ENCODE data around the gene TFCP2L1.

Gene TFCP2L1

DNA sequence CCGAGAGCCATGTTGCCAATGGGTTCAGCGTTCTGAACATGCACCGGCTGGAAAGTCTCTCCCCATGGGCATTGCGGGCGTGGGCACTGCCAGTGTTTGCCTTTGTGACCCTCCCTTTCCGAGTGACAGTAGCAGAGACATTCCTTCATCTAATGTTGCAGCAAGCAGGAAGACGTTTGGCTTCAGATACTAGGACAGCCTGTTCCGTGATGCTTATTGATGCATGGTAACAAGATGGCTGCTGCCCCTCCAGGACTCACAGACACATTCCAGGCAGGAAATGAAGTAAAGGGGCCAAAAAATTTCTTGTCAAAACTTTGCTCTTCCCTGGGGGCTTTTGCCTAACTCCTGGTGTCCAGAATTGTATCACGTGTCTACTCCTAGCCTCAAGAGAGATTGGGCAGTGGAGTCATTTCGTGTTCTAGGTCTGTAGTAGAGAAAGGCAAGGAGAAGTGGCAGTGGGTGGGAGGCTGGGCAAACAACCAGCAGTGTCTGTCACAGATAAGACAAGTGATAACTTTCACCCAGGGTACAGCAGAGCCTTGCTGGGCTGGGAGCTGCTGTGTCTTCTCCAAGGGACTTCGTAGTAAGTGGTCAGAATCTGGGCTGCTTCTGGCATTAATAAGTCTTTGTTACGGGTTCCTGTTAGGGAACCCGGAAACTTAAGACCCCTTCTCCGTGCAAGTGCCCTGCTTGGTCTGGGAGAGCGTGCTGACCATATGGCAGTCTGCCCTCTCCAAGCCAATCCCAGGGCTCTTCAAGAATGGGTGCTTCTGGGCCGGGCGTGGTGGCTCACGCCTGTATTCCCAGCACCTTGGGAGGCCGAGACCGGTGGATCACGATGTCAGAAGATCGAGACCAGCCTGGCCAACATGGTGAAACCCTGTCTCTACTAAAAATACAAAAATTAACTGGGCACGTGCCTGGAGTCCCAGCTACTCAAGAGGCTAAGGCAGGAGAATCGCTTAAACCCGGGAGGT, 93.5 kb downstream of the TFCP2L1 start:
- TF ChIP-seq, protein P1, sequence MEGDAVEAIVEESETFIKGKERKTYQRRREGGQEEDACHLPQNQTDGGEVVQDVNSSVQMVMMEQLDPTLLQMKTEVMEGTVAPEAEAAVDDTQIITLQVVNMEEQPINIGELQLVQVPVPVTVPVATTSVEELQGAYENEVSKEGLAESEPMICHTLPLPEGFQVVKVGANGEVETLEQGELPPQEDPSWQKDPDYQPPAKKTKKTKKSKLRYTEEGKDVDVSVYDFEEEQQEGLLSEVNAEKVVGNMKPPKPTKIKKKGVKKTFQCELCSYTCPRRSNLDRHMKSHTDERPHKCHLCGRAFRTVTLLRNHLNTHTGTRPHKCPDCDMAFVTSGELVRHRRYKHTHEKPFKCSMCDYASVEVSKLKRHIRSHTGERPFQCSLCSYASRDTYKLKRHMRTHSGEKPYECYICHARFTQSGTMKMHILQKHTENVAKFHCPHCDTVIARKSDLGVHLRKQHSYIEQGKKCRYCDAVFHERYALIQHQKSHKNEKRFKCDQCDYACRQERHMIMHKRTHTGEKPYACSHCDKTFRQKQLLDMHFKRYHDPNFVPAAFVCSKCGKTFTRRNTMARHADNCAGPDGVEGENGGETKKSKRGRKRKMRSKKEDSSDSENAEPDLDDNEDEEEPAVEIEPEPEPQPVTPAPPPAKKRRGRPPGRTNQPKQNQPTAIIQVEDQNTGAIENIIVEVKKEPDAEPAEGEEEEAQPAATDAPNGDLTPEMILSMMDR (conservative IDR thresholded peaks at IDR 0.05; ENCODE audit: low read depth, low read length) = no peak
- H3K4me3 ChIP-seq (ENCODE audit: low read depth, low read length) = no peak overlapping the region
- DNase-seq (ENCODE audit: low read depth) = no peak

DNA sequence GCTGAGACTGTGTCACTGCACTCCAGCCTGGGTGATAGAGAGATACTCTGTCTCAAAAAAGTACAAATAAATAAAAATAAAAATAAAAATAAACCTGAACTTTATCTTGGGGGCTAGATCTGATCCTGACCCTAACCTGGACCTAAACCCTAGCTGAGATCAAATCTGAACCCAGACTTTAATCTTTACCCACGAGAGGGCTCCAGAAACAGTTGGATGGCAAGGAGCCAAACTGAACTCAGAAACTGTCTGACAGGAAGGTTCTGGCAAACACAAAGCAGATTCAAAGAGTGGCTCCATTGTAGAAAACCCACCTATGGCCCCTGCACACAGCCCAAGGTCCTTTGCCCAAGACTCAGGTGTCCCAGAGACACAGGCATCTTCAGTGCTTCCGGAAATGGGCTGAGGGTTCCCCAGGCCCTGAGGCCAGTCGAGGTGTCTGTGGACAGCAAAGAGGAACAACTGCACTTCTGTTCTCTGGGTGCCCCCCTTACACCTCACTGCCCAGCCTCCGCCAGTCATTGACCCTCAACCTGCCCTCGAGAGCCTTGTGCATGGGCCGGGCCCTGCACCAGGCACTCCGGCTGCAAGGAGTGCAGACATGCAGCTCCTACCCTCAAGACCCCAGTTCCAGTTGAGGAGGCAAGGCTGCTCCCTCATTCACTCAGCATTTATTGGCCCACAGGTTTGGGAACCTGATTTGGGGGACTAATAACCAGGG, 95.2 kb downstream of the TFCP2L1 start:
- TF ChIP-seq, protein P1 (conservative IDR thresholded peaks at IDR 0.05; ENCODE audit: low read depth, low read length) = no peak
- no peak for DNase-seq (ENCODE audit: low read depth)
- H3K4me3 ChIP-seq (ENCODE audit: low read depth, low read length) = no peak overlapping the region

- TF ChIP-seq, protein P1 (conservative IDR thresholded peaks at IDR 0.05; ENCODE audit: low read depth, low read length) = no peak
- H3K4me3 ChIP-seq (ENCODE audit: low read depth, low read length) = no peak overlapping the region
- DNase-seq (ENCODE audit: low read depth) = peak; percentile 19
These were observed 96.0 kb downstream of the TFCP2L1 start for GRCh38 chr2:121189011-121189410.

DNA sequence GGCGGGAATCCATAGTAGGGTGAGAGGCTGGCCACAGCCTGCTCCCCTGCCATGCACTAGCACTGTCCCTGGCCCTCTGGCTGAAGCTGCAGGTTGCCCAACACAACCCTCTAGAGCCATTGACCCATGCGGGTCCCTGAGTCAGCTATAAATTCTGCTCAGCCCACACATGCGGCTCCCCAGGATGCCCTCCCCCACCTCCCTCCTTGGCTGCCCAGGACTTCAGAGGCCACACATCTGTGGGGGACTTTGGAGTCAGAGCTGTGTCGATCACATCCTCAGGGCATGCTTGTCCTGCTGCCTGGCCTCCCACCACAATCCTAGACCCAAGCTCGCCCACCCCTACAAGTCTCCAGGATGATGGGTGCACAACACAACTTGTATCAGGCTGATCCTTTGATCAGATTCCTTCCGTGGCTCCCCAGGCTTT, 97.0 kb downstream of the TFCP2L1 start:
- no peak for DNase-seq (ENCODE audit: low read depth)
- TF ChIP-seq, protein P1 (conservative IDR thresholded peaks at IDR 0.05; ENCODE audit: low read depth, low read length) = no peak
- no peak overlapping the region for H3K4me3 ChIP-seq (ENCODE audit: low read depth, low read length)

DNA sequence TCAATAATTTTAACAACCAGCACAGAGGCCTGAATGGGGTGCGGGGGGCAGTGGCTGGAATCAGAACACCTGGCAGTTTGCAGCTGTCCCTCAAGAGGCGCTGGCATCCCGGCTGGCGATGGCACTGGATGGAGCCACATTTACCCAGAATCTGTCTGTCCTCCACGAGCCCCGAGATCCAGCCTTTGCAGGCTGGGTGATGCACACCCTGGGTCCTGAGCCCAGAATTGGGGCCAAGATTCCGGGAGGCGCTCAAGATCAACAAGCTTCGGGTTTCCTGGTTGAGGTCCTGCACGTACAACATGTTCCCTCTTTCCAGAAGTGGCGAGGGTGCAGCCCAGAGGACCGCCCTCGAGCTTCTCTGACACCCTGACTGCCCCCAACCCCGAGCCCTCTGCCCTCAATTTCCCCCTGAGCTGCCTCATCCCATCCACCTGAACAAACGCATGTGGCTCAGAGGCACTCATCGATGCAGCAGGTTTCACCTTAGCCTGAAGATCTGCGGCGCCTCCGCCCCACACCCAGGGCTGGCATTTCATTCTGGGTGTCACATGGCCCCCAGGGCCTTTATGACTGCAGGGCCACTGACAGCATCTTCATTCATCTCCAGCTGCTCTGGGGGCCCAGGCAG, 97.5 kb downstream of the TFCP2L1 start:
- TF ChIP-seq, protein P1 (conservative IDR thresholded peaks at IDR 0.05; ENCODE audit: low read depth, low read length) = no peak
- H3K4me3 ChIP-seq (ENCODE audit: low read depth, low read length) = no peak overlapping the region
- no peak for DNase-seq (ENCODE audit: low read depth)

- no peak overlapping the region for H3K4me3 ChIP-seq (ENCODE audit: low read depth, low read length)
- DNase-seq (ENCODE audit: low read depth) = no peak
- TF ChIP-seq, protein P1 (conservative IDR thresholded peaks at IDR 0.05; ENCODE audit: low read depth, low read length) = no peak
These were observed 98.7 kb downstream of the TFCP2L1 start for GRCh38 chr2:121186261-121186660.
